ENCODE measurements around the gene KIAA0513.

The KIAA0513 gene

DNA sequence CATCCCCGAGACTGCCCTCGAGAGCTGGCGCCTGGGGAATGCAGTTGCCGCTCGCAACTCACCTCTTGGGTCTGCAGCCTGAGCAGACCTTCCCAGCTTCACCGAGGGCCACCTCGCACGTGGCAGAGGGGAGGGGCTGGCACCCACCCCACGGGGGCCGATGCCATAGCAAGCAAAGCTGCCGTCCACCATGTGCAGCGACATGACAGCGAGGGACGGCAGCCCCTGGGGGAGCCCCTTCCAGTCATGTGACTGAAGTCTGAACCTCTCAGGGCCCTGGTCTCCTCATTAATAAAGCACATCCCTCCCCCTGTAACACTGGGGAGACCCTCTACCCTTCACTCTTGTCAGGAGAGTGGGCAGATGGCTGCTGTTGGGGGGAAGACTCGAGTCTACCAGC, 54.2 kb downstream of the KIAA0513 start:
- DNase-seq (ENCODE audit: low read depth), result no peak
- TF ChIP-seq, protein P1, sequence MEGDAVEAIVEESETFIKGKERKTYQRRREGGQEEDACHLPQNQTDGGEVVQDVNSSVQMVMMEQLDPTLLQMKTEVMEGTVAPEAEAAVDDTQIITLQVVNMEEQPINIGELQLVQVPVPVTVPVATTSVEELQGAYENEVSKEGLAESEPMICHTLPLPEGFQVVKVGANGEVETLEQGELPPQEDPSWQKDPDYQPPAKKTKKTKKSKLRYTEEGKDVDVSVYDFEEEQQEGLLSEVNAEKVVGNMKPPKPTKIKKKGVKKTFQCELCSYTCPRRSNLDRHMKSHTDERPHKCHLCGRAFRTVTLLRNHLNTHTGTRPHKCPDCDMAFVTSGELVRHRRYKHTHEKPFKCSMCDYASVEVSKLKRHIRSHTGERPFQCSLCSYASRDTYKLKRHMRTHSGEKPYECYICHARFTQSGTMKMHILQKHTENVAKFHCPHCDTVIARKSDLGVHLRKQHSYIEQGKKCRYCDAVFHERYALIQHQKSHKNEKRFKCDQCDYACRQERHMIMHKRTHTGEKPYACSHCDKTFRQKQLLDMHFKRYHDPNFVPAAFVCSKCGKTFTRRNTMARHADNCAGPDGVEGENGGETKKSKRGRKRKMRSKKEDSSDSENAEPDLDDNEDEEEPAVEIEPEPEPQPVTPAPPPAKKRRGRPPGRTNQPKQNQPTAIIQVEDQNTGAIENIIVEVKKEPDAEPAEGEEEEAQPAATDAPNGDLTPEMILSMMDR (IDR thresholded peaks at IDR 0.05; ENCODE audit: control insufficient read depth, extremely low read depth, insufficient read depth), result no peak
- H3K4me3 ChIP-seq (ENCODE audit: low read depth, low read length), result no peak overlapping the region

DNA sequence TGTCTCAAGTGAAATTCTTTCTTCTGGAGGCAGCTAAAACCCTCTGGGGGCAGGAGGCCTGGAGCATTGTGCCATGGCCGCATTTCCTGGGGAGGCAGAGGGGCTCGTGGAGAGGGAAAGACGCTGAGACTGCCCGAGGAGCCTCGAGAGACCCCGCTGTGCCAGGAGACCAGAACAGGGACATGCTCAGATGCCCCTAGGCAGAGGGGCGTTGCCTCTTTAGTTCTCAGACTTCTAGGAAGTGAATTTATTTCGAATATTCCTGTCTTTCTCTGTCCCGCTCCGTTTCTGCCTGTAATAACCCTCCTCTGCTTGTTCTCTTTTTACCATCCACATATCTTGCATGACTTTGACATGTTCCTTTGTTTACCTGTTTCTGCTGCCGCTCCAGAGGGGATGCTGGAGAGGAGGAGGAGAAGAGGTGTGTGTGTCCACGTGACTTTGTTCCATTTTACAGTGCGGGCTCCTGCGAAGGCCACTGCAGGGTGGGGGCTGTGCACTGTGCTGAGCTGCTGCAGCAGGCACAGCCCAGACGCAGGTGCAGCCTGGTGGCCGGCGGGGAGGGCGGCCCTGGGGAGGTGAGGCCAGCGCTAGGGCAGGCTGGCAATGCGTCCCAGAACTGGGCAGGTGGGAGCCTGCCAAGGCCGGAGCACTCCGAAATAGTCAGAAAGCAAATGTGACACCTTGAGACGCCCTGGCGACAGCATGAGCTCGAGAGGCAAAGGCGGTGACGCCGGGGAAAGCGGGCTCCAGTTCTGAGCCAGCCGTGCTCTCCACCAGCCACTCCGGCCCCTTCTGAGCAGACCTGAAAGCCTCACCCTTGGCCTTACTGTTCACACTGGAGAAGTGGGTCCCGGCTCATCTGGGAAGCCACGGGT, 54.8 kb downstream of the KIAA0513 start:
- TF ChIP-seq, protein P1 (IDR thresholded peaks at IDR 0.05; ENCODE audit: control insufficient read depth, extremely low read depth, insufficient read depth), result no peak

DNA sequence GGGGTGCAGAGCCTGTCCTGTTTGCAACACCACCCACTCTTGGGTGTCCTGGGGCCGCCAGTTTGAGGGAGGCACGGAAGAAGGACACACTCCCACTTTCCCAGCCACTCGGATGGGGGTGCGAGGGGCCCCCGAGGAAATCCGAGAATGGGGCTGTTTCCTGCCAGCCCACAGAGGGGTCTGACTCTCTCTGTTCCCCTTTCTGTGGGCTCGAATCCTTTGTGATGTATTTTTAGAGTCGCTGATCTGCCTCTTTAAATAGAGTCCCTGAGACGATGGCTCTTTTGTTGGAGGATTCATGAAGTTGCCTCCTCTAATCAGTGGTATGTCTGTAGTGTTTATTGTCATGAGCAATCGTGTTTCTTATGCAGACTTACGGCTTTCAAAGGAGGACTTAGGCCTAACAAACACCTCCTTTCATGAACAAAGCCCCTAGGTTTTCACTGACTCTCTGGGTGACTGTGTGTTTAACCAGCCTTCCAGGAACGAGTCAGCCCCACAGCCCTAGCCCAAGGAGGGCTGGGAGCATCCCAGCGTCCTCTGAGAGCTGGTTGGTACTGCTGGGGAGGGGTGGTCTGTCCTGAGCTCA, 55.5 kb downstream of the KIAA0513 start:
- TF ChIP-seq, protein P1 (IDR thresholded peaks at IDR 0.05; ENCODE audit: control insufficient read depth, extremely low read depth, insufficient read depth), result no peak
- DNase-seq (ENCODE audit: low read depth), result no peak
- H3K4me3 ChIP-seq (ENCODE audit: low read depth, low read length), result no peak overlapping the region

More for the DNA sequence above, 54.8 kb downstream of the KIAA0513 start:
- no peak overlapping the region for H3K4me3 ChIP-seq (ENCODE audit: low read depth, low read length)
- DNase-seq (ENCODE audit: low read depth), result no peak

DNA sequence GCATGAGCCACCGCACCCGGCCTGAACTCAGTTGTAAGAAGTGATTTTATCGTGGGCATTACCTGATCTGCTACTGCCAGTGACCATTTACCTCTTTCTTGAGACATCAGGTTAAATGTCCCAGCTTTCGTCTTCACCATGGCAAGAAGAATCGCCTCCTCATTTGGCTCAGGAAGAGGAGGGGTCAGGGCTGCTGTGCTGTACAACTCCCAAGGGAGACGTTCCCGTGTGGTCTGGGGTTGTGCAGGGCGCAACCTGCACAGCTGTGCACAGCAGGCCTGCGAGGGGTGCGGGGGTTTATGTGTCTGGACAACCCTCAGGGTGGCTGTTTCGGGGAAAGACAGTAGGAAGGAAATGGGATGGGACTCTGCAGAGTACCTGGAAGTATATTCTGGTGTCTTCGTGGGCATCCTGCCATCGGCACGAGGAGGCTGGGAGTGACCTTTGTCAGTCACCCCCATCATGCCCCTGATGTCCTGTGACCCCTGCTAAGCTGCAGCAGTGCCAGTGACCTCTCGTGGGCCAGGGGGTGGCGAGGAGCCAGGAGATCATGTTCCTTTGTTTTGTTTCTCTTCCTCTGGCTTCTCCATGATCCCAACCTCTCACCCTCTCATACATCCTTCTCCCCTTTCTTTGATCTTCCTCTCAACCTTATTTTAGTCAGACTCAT, 57.4 kb downstream of the KIAA0513 start:
- no peak overlapping the region for H3K4me3 ChIP-seq (ENCODE audit: low read depth, low read length)
- TF ChIP-seq, protein P1 (IDR thresholded peaks at IDR 0.05; ENCODE audit: control insufficient read depth, extremely low read depth, insufficient read depth), result no peak
- DNase-seq (ENCODE audit: low read depth), result no peak

DNA sequence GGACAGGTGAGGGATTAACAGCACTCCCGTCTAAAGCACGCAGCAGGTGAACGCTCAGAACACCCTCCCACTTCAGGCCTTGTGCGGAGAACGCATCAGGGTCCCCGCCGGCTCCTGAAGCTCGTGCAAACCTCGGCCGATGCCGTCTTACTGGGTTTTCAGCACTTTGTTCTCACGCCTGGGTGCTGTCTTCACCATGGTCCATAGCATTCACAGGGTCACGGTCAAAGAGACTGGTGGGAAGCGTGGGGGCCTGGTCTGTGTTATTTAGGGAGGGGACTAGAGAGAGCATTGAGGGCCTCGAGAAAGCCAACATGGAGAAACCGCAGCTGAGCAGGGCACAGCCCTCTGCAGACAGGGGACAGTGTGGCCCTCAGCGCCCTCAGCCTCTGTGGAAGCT, 58.1 kb downstream of the KIAA0513 start:
- TF ChIP-seq, protein P1 (IDR thresholded peaks at IDR 0.05; ENCODE audit: control insufficient read depth, extremely low read depth, insufficient read depth), result no peak
- no peak overlapping the region for H3K4me3 ChIP-seq (ENCODE audit: low read depth, low read length)

DNA sequence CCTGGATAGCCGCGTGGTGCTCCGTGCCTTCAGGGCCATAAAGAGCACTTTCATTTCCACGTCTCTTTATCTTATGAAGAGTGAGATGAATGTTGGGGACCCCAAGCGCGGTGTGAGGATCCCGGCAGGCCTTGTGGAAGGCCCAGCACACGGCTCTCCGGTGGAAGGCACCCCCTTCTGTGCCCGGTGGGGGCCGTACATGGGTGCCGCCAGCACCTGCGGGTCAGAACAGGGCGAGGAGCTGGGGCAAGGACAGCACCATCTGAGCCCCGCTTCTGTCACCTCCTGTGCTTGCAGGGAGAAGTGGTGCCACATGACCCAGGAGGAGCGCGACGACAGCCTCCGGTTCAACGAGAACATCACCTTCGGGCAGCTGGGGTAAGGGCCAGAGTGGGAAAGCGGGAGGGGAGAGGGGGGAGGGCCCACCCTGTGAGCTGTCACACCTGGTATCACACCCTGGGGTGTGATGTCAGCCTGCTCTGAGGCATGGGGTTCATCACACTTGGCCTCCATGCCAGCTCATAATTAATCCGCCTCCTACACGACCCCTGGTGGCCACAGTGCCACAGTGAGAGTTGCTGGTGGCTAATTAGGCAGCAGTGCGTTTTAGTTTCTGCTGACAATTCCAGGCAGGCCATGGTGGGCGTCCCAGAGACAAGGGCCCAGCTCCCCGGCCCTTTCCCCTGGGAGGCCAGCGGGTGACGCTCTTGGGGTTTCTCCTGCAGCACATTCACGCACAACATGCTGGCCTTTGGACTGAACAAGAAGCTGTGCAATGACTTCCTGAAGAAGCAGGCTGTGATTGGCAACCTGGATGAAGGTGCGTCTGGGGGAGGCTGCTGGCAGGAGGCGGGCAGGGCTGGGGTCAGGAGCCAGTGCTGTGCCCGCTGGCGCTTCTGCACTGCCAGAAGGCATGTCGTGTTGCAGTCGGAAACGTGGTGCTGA, 59.0 kb downstream of the KIAA0513 start:
- TF ChIP-seq, protein P1 (IDR thresholded peaks at IDR 0.05; ENCODE audit: control insufficient read depth, extremely low read depth, insufficient read depth), result peak; percentile 72
- DNase-seq (ENCODE audit: low read depth), result peak; percentile 11
- H3K4me3 ChIP-seq (ENCODE audit: low read depth, low read length), result no peak overlapping the region

More for the DNA sequence above, 58.1 kb downstream of the KIAA0513 start:
- no peak for DNase-seq (ENCODE audit: low read depth)

Data from LNCaP clone FGC (cell line).